ENCODE data around the gene TRMT112.
A peak's percentile ranks its signal among the peaks of the same experiment; 100 is the strongest.

Gene TRMT112

DNA sequence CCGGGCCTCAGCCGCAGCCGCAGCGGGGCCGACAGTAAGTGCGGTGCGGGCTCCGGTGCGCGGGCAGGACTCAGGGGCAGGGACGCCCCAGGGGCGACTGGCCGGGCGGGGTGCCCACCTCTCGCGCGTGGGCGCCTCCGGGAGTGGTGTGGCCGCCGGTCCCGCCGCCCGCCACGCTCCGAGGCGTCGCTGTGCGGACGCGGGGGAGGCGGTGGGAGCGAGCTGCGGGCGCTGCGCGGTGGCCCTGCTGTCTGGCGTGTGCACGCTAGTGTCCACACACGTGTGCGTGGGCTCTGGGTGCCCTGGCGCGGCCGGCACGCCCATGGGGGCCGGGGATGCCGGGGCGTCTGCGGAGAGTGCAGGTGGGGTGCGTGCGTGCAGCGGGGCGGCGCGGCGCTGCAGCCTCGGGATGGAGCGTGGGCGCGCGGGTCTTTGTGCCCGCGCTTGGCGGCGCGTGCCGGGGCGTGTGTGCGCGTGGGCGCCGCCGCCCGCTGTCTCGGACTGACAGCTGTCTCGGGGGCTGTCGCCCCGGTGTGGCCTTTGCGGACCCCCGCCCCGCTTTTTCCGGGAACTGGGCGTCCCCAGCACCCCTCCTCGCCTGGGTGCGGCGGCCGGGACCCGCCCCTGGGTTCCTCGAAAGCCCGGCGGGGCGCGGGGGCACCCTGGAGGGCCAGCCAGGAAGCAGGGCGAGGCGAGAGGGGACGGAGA, 25.5 kb downstream of the TRMT112 start:
- DNase-seq = no peak

GRCh38 chr11:64291262-64291751, 26.1 kb downstream of the TRMT112 start, which contains the start of gene KCNK4:
KCNK4 (plus strand) TSS chr11:64291302; CDS start chr11:64293019, 1,717 bp downstream.
- DNase-seq = no peak

DNA sequence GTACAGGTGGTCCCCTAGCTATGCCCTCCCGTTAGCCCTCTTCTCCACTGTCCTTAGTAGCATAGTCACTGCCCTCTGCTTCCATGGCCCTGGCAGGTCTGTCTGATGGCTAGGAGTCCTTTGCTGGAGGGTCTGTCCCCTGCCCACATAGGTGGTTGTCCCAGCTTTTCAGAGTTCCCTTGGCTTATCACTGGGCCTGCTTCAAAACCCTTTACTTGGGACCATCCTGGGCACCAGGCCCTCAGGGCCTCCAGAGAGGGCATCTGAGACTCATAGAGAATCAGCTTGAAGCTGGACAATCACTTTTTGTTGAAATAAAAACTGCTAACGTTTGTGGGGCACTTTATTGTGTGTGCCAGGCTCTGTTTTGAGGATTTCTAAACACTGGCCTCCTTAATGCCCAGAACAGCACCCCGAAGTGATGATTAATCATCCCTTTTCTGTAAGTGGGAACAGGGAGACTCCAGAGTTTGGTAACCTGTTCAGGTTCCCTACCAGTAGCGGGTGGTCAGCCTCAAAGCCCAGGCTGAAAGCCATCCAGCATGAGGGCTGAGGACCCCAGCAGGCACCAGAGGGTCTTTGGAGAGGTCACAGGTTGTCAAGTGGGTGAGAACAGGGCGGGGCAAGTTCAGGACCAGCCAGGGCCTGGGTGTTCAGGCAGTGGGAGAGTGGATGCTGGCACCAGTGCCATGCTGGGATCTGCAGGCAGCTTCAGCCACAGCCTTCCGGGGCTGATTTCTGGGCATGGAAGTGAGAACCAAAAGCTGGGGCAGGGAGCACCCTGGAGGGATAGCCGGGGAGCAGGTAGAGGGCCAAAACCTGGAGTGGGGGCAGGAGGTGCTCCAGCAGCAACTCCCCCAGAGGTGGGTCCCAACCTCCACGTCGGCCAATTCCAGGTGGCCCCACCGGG, 26.8 kb downstream of the TRMT112 start:
- no peak for DNase-seq

GRCh38 chr11:64289002-64289564, 28.3 kb downstream of the TRMT112 start:
- no peak for DNase-seq

DNA sequence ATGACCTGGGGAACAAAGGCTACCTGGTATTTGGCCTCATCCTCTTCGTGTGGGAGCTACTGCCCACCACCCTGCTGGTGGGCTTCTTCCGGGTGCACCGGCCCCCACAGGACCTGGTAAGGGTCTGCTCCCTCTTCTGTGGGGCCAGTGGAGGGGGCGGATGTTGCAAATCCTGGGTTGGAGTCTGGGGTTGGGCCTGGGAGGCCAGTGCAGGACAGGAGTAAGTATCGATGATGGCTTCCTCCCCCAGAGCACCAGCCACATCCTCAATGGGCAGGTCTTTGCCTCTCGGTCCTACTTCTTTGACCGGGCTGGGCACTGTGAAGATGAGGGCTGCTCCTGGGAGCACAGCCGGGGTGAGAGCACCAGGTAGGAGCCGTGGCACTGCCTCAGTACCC, 29.0 kb downstream of the TRMT112 start:
- DNase-seq = no peak

- DNase-seq = no peak
Measured at GRCh38 chr11:64287676-64288352, 29.5 kb downstream of the TRMT112 start.

- DNase-seq = no peak
Measured at GRCh38 chr11:64286801-64287159, 30.6 kb downstream of the TRMT112 start.

DNA sequence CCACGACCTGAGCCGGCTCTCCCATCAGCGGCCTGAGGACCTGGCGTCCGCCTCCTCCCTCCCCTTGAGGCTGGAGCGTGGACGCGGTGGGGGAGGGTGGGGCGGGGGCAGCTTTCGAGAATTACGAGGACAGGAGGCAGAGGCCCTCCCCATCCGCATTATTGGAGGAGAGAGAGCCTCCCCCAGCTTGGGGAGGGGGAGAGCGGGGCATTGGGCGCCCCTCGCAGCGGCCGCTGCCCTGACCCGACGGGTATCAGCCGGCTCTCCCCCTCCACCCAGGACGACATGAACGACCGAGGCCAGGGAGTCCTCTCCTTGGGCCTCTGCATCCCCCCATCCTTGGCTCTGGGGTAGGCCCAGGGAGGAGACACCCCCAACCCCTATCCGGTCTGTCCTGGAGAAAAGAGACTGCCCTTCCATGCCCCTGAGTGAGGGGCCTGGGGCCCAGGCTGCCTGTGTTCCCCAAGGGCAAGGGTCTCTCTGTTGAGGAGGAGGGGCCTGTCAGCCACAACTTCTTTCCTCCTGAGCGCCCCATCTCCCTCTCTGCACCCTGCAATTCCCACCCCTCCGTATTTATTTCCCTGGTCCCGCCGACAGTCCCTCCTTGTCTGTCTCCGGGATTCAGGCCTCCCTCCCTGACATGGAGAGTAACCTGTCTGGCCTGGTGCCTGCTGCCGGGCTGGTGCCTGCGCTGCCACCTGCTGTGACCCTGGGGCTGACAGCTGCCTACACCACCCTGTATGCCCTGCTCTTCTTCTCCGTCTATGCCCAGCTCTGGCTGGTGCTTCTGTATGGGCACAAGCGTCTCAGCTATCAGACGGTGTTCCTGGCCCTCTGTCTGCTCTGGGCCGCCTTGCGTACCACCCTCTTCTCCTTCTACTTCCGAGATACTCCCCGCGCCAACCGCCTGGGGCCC, 31.2 kb downstream of the TRMT112 start:
- DNase-seq = no peak

DNA sequence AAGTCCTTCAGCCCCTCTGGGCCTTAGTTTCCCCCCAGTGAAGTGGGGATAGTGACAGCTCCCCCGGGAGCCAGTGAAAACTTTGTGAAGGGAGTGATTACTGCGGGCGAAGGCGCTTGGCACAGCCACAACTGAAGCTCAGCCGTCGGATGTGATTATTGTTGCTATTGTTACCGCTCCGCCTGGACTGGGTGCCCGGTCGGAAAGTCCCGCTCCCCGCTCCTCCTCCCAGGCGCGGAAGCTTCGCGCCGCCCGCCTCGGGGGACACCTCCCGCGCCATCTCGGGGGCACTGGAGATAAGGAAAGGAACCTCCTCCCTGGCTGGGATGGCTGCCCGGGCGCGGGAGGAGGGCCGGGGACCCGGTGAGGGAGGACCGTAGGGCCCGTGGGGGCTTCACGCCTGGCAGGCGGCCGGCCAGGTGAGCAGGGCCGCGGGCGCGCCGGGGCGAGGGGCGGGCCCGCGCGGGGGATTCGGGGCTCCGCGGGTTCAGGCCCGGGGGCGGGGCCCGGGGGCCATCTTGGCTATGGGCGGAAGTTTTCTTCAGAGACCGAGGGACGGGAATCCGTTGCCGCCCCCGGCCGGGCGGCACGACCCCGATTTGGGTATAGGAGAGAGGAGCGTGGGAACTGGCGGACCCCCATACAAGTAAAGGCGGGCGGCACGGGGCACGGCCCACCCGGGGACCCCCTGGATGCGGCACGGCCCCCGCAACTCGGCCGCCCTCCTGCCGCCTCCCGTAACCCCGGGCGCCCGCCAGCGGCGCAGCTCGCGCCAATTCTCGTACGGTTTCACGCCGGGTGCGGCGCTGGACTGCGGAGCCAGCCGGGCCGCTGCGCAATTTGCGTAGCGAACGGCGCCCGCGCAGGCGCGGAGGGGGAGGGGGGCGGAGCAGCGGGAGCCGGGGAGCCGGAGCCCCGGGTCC, 32.1 kb downstream of the TRMT112 start, which contains the start of gene GPR137:
Gene GPR137, plus strand, starts transcription at position 887 of the 923 bp plus-strand sequence. CDS start 677 bp downstream, outside the sequence.
- peak; percentile 72 for DNase-seq

DNA sequence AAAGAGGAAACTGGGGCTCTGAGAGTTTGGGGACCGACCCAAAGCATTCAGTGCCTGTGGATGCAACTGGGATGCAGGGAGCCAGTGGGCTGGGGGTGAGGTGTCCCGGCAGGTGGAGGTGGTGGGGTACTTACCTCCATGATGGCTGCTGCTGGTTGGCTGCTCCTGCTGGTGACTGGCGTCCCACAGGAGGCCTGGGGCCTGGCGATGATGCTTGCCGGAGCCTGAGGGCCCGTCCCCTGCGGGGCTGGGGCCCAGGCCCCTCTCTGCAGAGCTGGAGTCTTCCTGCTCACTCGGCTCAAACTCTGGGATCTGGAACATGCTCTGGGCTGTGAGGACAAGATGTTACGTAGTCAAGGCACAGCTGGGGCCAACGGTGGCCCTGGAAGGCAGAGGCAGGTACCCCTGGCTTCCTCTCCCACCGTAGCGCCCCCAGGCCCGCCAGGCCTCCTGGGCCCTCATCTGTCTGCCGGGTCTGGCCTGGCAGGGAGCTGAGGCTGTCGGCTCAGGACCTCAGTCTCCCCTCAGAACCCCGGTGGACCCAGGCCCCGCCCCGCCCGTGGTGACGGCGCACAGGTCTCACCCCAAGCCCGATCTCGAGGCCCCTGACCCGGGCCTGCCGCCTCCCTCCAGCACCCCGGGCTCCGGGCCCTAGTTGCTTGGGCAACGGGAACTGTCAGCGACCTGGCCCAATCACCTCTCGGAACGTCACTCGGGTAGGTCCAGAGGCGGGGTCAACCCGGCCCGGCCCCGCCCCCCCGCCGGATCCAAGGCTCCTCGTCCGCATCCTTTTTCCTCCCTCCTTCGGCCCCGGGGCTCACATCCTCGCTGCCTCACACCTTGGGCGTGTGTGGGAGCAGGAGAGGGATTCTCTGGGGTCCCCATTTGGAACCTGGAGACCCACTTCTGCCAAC, 33.1 kb downstream of the TRMT112 start, which contains the start of gene BAD:
Gene BAD, minus strand, starts transcription at position 618 of the 914 bp plus-strand sequence. Its CDS starts 297 bp downstream, at position 321.
- peak; percentile 92 for DNase-seq

GRCh38 chr11:64283092-64283491, 34.3 kb downstream of the TRMT112 start:
- no peak for DNase-seq

DNA sequence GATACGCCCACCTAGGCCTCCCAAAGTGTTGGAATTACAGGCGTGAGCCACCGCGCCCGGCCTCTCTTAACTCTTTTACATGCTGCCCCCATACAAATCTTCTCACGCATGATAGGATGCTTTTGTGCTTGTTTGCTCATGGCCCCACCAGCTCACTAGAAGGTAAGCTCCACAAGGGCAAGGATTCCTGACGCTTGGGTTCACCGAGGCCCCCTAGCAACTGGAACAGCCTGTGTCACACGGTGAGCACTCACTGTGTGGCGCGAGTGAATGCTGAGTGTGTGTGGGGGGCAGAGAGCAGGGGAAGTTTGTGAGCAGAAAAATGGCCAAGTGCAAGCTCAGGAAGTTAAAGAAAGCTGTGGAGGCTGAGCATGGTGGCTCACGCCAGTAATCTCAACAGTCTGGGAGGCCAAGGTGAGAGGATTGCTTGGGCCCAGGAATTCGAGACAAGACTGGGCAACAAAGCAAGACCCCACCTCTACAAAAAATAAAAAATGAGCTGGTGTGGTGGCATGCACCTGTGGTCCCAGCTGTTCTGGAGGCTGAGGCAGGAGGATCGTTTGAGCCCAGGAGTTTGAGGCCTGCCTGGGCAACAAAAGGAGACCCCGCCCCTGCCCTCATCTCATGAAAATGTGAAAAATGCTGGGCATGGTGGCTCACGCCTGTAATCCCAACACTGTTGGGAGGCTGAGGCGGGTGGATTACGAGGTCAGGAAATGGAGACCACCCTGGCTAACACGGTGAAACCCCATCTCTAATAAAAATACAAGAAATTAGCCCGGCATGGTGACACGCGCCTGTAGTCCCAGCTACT, 35.2 kb downstream of the TRMT112 start:
- DNase-seq = no peak

GRCh38 chr11:64278576-64279190, 38.7 kb downstream of the TRMT112 start:
- no peak for DNase-seq

GRCh38 chr11:64276653-64277431, 40.5 kb downstream of the TRMT112 start:
- peak; percentile 78 for DNase-seq

DNA sequence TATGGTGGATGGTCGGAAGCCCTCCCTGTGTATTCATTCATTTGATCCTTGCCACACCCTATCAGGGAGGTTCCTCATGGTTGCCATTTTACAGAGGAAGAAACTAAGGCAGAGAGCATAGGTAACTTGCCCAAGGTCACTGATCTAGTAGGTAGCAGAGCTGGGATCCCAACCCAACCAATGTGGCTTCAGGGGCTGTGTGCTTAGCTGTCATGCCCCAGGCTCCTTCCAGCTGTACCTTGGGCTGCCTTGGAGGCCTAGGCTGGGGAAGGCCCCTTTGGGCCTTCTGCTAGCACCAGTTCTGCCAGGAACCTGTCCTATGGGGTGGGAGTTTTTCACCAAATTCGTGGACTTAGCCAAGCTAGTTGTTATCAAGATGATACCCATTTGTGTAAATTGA, 41.5 kb downstream of the TRMT112 start:
- no peak for DNase-seq

- no peak for DNase-seq
Measured at GRCh38 chr11:64275031-64275800, 42.1 kb downstream of the TRMT112 start.
